ENCODE data around the gene TIGD6.

The TIGD6 gene

DNA sequence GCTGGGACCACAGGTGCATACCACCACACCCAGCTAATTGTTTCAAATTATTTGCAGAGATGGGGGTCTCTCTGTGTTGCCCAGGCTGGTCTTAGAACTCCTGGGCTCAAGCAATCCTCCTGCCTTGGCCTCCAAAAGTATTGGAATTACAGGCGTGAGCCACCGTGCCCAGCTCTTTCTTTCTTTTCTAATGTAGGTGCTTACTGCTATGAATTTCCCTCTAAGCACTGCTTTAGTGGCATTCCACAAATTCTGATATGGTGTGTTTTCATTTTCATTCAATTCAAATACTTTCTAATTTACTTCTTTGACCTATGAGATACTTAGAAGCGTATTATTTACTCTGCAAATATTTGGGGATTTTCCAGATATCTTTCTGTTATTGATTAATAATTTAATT is 15.0 kb upstream of the TIGD6 start:
- DNase-seq = no peak

- DNase-seq = no peak
These were observed 14.0 kb upstream of the TIGD6 start for GRCh38 chr5:150014456-150014855.

GRCh38 chr5:150013931-150014330 is 13.5 kb upstream of the TIGD6 start:
- DNase-seq = no peak

GRCh38 chr5:150009671-150010387 is 9.4 kb upstream of the TIGD6 start:
- DNase-seq = no peak

DNA sequence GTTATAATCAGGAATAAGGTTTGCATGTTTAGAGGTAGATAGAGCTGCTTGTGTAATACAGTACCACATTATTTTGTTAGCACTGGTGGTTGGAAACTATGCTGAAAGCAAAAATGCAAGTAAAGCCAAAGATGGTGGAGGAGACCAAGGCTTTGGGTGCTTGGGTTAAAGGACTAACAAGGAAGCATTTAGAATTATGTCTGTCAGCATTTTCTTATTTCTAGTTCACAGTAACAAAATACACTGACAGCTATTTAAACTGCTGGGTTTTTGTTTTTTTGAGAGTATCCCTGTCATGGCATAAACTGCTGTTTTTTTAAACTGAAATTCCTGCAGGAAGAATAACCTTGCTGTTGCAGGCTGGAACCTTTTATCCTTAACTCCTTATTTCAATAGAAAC is 6.6 kb upstream of the TIGD6 start:
- DNase-seq = no peak

GRCh38 chr5:150006318-150006717 is 5.9 kb upstream of the TIGD6 start:
- DNase-seq = no peak

- DNase-seq = peak; percentile 26
These were observed 1.4 kb upstream of the TIGD6 start for GRCh38 chr5:150001660-150002486.

DNA sequence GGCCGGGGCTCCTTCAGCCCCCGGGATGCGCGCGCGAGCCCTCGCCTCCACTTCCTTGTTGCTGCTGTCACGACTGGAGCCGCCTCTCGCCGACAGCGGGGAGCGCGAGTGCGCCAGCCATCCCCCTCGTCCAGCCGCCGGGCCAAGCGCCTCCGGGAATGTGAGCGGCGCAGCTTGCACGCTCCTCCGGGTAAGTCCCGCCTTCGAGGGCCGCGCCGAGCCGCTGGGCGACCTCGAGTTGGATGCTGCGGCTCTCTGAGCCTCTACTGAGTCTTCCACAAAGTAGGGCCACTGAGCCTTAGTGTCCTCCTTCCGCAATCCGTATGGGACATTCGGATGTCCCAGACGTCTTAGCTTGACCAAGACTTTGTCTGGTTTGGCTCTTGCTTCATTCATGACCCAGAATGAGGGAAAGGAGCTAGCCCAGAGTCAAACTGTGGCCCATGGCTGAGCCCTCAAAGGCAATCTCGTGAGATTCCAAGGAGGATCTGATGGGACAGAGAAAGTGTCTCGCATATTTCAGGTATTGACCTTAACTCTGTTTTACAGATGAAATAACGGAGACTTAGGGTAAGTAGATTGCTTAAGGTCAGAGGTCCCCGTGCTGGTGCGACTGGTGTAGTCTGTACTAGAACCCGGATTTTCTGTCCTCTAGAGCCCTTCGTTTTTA is 671 bp upstream of the TIGD6 start:
- peak; percentile 9 for DNase-seq

DNA sequence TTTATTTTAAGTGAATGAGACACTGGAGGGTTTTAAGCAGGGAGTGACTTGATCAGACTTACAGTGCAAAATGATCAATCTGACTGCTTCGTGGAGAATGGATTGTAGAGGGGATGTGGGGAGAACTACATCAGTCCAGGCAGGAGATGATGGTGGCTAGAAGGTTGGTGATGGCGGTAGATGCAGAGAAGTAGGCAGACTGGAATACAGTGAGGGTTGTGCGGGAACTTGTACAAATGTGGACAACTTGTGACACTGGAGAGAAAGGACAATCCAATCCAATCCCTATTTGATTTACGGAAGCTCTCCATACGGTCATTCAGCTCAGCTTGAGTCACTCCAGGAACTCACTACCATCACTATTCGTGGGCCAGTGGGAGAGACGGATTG is 593 bp downstream of the TIGD6 start:
- DNase-seq = no peak

- DNase-seq = no peak
These were observed 1.1 kb downstream of the TIGD6 start for GRCh38 chr5:149999359-149999758.

DNA sequence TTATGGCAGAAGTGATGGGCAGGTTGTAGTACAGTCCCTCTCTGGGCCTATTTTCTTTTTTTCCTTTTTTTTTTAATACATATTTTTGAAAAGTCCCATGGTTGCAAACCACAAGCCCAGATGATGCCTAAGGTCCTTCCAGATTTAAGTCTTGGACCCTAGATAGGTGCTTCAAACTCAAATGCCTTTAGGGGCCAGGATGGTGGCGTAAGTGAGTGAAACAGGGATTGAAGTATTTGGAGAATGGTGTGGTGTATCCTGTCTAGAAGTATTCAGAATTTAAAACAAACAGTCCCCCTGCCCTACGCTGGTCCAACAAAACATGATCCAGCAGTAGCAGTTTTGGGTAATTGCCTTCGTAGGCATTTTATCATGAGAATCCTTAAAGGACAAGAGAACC is 2.2 kb downstream of the TIGD6 start:
- no peak for DNase-seq

DNA sequence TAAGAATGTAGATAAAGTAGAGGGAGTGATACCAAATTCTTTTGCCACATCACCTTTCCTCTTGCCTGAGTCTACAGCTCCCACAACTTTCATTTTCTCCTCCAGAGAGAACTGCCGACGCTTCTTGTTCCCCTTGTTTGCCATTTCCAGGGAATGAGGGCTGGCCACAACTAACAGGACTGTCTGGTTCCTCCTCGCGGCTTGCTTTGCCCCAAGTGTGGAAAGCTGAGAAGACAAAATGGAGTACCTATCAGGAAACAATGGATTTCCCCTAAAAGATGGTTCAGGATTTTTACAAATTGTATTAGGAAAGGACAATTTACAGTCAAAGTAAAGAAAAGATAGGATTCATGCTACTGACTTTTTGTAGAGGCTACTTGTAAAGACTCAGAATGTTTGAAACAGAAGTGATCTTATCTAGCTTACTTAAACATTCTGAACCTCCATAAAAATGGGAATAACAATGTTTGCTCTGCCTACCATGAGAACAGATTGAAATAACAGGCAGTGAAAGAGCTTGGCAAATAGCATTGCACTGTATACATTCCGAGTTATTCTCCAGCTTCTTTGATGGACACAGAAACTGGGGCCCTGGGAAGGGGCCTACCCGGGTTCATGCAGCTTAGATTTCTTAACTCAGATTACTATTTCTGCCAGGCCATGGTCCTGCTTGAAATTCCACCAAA is 4.1 kb downstream of the TIGD6 start:
- no peak for DNase-seq

DNA sequence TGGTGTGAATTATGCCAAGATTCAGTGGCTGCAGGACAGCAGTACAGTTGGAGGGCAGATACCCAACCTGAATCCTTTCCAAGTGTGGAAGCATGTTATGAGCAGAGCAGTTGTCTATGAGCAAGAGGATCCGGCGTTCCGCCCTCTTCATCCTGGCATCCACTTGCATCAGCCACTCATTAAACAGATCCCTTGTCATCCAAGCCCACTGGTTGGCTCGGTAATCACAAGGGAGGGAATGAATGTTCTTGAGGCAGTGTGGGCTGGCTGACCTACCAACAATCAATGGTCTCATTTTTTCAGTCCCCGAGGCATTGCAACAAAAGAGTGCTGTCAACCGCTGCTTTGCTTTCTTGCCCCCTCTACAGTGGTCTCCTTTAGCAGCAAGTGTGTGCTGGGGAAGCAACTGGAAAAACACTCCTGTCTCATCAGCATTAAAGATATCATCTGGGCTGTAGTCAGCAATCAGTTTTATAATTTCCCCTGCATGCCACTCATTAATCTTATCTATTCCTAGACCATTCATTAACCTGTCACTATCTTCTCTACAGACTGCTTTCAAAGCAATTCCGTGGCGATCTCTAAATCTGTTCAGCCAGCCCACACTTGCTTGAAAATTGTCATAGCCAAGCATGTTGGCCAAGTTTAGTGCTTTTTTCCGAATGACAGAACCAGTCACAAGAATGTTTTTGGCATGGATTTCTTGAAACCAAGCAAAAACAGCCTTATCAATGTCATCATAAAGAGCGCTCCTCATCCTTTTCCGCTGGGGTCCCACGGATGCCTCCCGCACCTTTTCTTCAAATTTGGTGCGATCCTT is 4.9 kb downstream of the TIGD6 start:
- no peak for DNase-seq

DNA sequence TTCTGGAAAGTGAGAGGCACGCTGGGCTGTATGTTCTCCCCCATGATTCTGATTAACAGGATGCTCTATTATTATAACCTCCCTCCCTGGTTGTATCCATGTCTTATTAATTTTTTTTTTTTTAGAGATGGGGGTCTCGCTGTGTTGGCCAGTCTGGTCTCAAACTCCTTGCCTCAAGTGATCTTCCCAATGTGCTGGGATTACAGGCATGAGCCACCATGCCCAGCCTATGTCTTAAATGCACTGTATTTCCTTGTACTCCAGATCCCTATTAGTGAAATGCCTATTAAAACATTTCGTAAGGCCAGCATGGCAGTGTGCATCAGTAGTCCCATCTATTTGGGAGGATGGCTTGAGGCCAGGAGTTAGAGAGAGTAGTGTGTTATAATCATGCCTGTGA is 7.0 kb downstream of the TIGD6 start:
- DNase-seq = no peak

GRCh38 chr5:149990518-149991376 is 9.7 kb downstream of the TIGD6 start:
- DNase-seq = peak; percentile 58

DNA sequence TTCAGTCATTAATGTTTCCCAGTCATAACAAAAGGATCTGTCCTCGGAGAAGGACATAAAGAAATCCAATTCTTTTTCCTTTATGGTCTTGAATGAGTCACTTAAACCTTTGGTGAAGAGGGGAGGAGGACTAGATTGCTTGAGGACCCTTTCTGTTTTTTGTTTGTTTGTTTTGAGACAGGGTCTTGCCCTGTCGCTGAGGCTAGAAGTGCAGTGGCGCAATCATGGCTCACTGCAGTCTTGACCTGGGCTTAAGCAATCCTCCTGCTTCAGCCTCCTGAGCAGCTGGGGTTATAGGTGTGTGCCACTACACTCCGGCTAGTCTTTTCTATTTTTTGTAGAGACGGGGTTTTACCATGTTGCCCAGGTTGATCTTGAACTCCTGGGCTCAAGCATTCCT is 12.3 kb downstream of the TIGD6 start:
- DNase-seq = no peak

DNA sequence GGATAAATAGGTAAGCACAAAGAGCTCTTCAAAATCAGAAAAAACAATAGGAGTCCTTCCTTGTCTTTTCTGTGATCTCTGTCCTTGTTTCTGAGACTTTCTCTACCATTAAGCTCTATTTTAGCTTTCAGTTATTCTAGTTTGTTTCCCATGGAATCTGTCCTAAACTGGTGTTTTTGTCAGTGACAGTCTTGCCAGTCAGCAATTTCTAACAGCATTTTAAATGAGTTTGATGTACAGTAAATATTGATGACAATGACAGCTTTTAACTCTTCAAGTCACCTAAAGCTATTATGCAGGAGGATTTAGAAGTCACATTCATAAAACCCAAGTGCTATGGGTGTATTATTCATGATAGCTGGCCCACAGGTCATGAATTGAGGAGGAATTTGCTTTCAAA is 17.9 kb downstream of the TIGD6 start:
- no peak for DNase-seq

DNA sequence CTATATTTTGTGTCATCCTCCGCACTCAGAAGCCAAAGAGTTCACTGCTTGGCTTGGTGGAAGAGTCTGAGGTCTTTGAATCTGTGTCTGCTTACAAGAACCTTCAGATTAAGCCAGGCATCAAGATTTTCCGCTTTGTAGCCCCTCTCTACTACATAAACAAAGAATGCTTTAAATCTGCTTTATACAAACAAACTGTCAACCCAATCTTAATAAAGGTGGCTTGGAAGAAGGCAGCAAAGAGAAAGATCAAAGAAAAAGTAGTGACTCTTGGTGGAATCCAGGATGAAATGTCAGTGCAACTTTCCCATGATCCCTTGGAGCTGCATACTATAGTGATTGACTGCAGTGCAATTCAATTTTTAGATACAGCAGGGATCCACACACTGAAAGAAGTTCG is 19.2 kb downstream of the TIGD6 start:
- no peak for DNase-seq

GRCh38 chr5:149979896-149980295 is 20.6 kb downstream of the TIGD6 start:
- DNase-seq = no peak

GRCh38 chr5:149975409-149975808 is 25.0 kb downstream of the TIGD6 start:
- no peak for DNase-seq

DNA sequence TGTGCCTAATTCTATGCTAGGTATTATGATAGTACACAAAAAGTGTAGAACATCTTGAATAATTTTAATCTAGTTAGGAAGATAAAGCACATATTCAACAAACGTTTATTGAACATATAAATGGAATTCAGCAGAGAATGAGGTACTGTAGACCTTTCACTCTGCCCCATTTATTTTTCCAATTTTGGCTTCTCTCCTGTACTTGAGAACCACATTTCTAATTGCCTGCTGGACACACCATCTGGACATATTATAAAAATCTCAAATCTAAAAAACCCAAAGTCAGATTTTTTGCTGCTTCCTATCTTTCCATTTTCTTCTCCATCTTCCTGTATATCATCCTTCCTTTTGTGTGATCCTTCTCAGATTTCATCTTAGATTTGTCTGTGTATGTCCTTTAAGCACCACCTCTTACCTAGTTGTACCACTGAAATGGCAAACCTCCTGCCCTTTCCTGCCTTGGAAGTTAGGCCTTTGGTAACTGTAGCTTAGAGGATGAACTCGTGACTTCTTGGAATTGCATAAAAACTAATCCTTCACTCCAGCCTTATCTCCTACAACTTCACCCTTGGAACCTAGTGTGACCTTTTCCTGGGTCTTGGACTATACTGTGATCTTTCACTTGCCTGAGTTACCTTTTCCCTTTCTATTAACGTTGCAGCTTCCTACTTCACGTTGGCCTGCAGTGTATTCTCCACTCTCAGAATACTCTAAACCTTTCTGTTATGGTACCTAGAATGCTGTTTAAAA is 31.1 kb downstream of the TIGD6 start:
- DNase-seq = no peak

Data from NCI-H226 (cell line).